Neural progenitor cell (in vitro differentiated cells): ENCODE measurements around the gene TXNDC11. TPM values are rescaled to one million over a fixed set of nuclear protein-coding genes. Genes with fewer than 3 reads are reported as not detected.

ENCODE experiments used
- DNase-seq: peaks from one replicate; pipeline ENCODE4 v3.0.0-alpha.2; 2016; ENCODE audit warnings: low spot score
- H2AFZ ChIP-seq: fragments of 200-600 bp; sonication (generic); replicated peaks from 2 replicates; pipeline ENCODE4 v1.6.1; 2016; ENCODE audit warnings: antibody characterized with exemption
- H3F3A ChIP-seq: fragments of 200-600 bp; sonication (generic); 2 replicates; pipeline ENCODE4 v1.6.1; 2016; ENCODE audit warnings: antibody characterized with exemption, low read depth
- H3K27ac ChIP-seq: fragments of 200-600 bp; sonication (generic); 2 replicates; pipeline ENCODE4 v1.5.1; 2016; ENCODE audit warnings: mild to moderate bottlenecking
- H3K27me3 ChIP-seq: fragments of 200-600 bp; sonication (generic); 2 replicates; pipeline ENCODE4 v1.6.1; 2016; ENCODE audit warnings: mild to moderate bottlenecking, moderate library complexity
- H3K36me3 ChIP-seq: fragments of 200-600 bp; sonication (generic); 2 replicates; pipeline ENCODE4 v1.5.1; 2016
- H3K4me1 ChIP-seq: fragments of 200-600 bp; sonication (generic); 2 replicates; pipeline ENCODE4 v1.6.1; 2016; ENCODE audit warnings: mixed run types
- H3K4me2 ChIP-seq: fragments of 200-600 bp; sonication (generic); 2 replicates; pipeline ENCODE4 v1.6.1; 2016
- H3K4me3 ChIP-seq: fragments of 200-600 bp; sonication (generic); 2 replicates; pipeline ENCODE4 v1.5.1; 2016
- H3K79me2 ChIP-seq: fragments of 200-600 bp; sonication (generic); 2 replicates; pipeline ENCODE4 v1.6.1; 2016; ENCODE audit warnings: low read depth
- H3K9ac ChIP-seq: fragments of 200-600 bp; sonication (generic); 2 replicates; pipeline ENCODE4 v1.6.1; 2016
- H3K9me3 ChIP-seq: fragments of 200-600 bp; sonication (generic); 2 replicates; pipeline ENCODE4 v1.5.1; 2016; ENCODE audit warnings: low read depth
- H4K20me1 ChIP-seq: fragments of 200-600 bp; sonication (generic); 2 replicates; pipeline ENCODE4 v1.6.1; 2016; ENCODE audit warnings: low read depth
- H3K27ac Mint-ChIP-seq: 3 replicates; pipeline ENCODE4 v1.8.0; 2021; ENCODE audit warnings: mixed read lengths
- H3K27me3 Mint-ChIP-seq: 2 replicates; pipeline ENCODE4 v1.8.0; 2022; ENCODE audit warnings: low read depth, mild to moderate bottlenecking, inconsistent platforms, moderate library complexity, mixed read lengths; ENCODE audit not compliant: insufficient read depth
- H3K36me3 Mint-ChIP-seq: 3 replicates; pipeline ENCODE4 v1.8.0; 2021; ENCODE audit warnings: mixed read lengths
- H3K4me1 Mint-ChIP-seq: 3 replicates; pipeline ENCODE4 v1.8.0; 2021; ENCODE audit warnings: mixed read lengths
- H3K4me3 Mint-ChIP-seq: 3 replicates; pipeline ENCODE4 v1.8.0; 2021; ENCODE audit warnings: mild to moderate bottlenecking, moderate library complexity, mixed read lengths
- H3K9me3 Mint-ChIP-seq: 3 replicates; pipeline ENCODE4 v1.8.0; 2020; ENCODE audit warnings: mixed read lengths
- CTCF ChIP-seq: fragments of 200-600 bp; sonication (generic); IDR thresholded peaks from 2 replicates; pipeline ENCODE4 v1.5.1; 2017; ENCODE audit warnings: antibody characterized with exemption, mild to moderate bottlenecking
- EZH2 ChIP-seq: fragments of 200-600 bp; sonication (generic); IDR thresholded peaks from 2 replicates; pipeline ENCODE4 v1.6.1; 2017; ENCODE audit warnings: antibody characterized with exemption, mild to moderate bottlenecking, moderate library complexity
- EZH2phosphoT487 ChIP-seq: fragments of 200-600 bp; sonication (generic); IDR thresholded peaks from 2 replicates; pipeline ENCODE4 v1.6.1; 2017; ENCODE audit warnings: antibody characterized with exemption
- total RNA-seq: library from RNA; depleted of rRNA; stranded (reverse); fragments of >200 nt; gene quantifications from 2 replicates; pipeline ENCODE4 v1.2.3, GENCODE V29; 2015; ENCODE audit warnings: low replicate concordance

TXNDC11 gene
- total RNA-seq, 1 donor from 2014 or later: 7.4 TPM

DNA sequence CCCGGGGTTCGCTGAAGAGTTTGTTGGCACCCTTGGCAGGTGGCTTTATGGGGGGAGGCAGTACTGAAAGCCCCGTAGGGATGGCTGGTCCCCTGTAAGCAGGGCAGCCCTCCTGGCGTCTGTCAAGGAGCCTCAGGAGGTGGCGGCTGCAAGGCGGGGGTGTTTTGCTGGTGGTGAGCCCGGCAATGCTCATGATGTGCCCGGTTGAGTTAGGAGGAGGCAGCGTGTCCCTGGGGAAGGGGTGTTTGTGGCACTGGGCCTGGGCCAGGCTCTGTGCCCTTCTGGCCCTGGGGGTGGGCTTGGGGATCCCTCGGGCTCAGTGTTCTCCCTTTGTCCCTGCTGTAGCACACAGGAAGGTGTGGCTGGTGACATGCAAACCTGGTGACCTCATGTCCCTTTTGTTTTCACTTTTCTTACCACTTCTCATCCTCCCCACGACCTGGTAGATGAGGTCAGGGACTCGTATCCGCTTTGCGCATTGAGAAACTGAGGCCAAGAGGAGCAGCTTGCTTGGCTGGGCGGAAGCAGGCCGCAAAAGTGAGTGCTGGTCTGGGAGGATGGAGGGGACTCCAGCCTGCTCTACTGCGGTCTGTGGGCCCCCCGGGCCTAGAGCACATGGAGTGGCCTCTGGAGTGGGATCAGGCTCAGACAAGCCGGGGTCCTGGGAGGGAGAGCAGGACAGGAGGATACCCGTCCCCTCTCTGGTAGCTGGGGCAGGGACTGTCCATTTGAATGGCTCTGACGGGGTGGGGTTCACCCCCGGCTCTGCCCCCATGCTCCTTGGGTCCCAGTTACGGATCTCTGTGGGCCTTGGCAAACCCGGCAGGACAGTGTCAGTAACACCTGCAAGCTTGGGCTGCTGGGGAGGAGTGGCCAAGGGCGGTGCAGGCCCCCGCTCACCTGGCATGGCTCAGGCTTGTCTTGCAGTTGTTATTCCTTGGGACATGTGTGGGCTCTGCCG, 72.2 kb downstream of the TXNDC11 start:
- peaks cover 16% of the 10 kb centered on the region for H3F3A ChIP-seq
- H3K79me2 ChIP-seq: peaks cover 69% of the 10 kb centered on the region
- Mint-ChIP-seq H3K27me3 (peaks cover 6% of the 10 kb centered on the region), H3K27ac (no peak overlapping the region), H3K4me3 (peak overlapping the region; percentile 90), H3K4me1 (peaks cover 34% of the 10 kb centered on the region), H3K9me3 (no peaks in the 10 kb centered on the region), H3K36me3 (peaks cover 2% of the 10 kb centered on the region)
- no peak overlapping the region for H2AFZ ChIP-seq
- no peak for DNase-seq
- H3K4me1 ChIP-seq: peaks cover 25% of the 10 kb centered on the region
- peak overlapping the region; percentile 98 for H3K4me3 ChIP-seq
- H3K9me3 ChIP-seq: no peaks in the 10 kb centered on the region
- H3K27me3 ChIP-seq: no peaks in the 10 kb centered on the region
- H4K20me1 ChIP-seq: peaks cover 66% of the 10 kb centered on the region
- TF ChIP-seq EZH2: no peak
- no peak for TF ChIP-seq EZH2phosphoT487
- no peak for TF ChIP-seq CTCF
- H3K4me2 ChIP-seq: peak overlapping the region; percentile 89
- no peaks in the 10 kb centered on the region for H3K36me3 ChIP-seq
- no peak overlapping the region for H3K27ac ChIP-seq
- peak overlapping the region; percentile 81 for H3K9ac ChIP-seq

GRCh38 chr16:11669380-11670146, 73.1 kb downstream of the TXNDC11 start:
- peak overlapping the region; percentile 81 for H3K9ac ChIP-seq
- peak overlapping the region; percentile 89 for H3K4me2 ChIP-seq
- no peaks in the 10 kb centered on the region for H3K36me3 ChIP-seq
- Mint-ChIP-seq H3K9me3 (no peaks in the 10 kb centered on the region), H3K4me3 (peak overlapping the region; percentile 90), H3K27ac (no peak overlapping the region), H3K36me3 (no peaks in the 10 kb centered on the region), H3K27me3 (peaks cover 6% of the 10 kb centered on the region), H3K4me1 (peaks cover 38% of the 10 kb centered on the region)
- peaks cover 32% of the 10 kb centered on the region for H3K4me1 ChIP-seq
- TF ChIP-seq EZH2phosphoT487 (no peak), EZH2 (no peak), CTCF (no peak)
- peaks cover 57% of the 10 kb centered on the region for H4K20me1 ChIP-seq
- no peaks in the 10 kb centered on the region for H3K9me3 ChIP-seq
- DNase-seq: no peak
- peak overlapping the region; percentile 98 for H3K4me3 ChIP-seq
- peaks cover 25% of the 10 kb centered on the region for H3F3A ChIP-seq
- no peak overlapping the region for H3K27ac ChIP-seq
- H3K27me3 ChIP-seq: no peaks in the 10 kb centered on the region
- H2AFZ ChIP-seq: no peak overlapping the region
- peaks cover 60% of the 10 kb centered on the region for H3K79me2 ChIP-seq

DNA sequence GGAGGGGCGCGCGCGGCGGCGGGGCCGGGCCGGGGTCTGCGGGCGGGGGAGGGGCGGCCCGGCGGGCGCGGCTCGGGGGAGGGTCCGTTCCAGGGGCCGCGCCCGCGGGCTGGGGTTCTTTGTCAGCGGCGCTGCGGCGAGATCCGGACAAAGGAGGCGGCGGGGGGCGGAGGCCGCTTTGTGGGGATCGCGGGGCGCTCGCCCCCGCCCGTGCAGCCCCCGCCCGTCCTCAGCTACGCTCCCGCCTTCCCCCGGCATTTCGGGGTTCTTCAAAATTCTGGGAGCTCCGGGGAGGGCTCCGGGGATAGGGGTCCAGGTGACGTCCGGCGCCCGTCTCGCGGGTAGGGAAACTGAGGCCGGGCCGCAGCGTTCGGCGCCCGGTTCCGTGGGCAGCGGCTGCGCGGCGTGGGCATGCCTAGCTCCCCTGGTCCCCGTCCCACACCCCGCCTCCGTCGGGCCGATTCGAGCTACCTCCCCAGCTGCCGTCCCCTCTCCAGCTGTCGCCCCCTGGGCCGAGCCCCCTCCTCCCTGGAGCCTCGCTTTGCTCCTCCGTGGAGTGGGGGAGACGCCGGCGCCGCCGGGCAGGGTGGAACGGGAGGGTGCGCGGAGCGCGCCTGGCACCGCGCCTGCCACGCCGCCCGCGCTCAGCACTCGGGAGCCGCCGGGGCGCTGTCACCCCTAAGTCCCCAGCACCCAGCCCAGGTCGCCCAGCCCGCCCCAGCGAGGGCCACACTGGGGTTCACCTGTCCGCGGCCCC, 73.9 kb downstream of the TXNDC11 start:
- Histone ChIP-seq H3K4me2 (peak overlapping the region; percentile 89), H3K4me1 (peaks cover 32% of the 10 kb centered on the region), H3K79me2 (peaks cover 53% of the 10 kb centered on the region), H3F3A (peaks cover 30% of the 10 kb centered on the region), H3K9ac (peak overlapping the region; percentile 81), H2AFZ (no peak overlapping the region), H4K20me1 (peaks cover 49% of the 10 kb centered on the region), H3K4me3 (peak overlapping the region; percentile 98), H3K36me3 (no peaks in the 10 kb centered on the region), H3K9me3 (no peaks in the 10 kb centered on the region), H3K27ac (no peak overlapping the region), H3K27me3 (no peaks in the 10 kb centered on the region)
- peak overlapping the region; percentile 90 for H3K4me3 Mint-ChIP-seq
- TF ChIP-seq EZH2phosphoT487 (no peak), CTCF (no peak), EZH2 (no peak)
- H3K27me3 Mint-ChIP-seq: peaks cover 6% of the 10 kb centered on the region
- no peak overlapping the region for H3K27ac Mint-ChIP-seq
- DNase-seq: peak; percentile 86
- no peaks in the 10 kb centered on the region for H3K36me3 Mint-ChIP-seq
- H3K4me1 Mint-ChIP-seq: peaks cover 44% of the 10 kb centered on the region
- no peaks in the 10 kb centered on the region for H3K9me3 Mint-ChIP-seq
